OCI-LY1 (cell line): ENCODE results near the gene PRSS22.

ENCODE experiments used
- H2AFZ ChIP-seq: fragments of 200-600 bp; sonication (generic), shearing (Covaris generic); 2 replicates; pipeline ENCODE4 v1.6.0; 2014; ENCODE audit warnings: antibody characterized with exemption, mild to moderate bottlenecking, low read length
- H3F3A ChIP-seq: fragments of 200-600 bp; sonication (generic), shearing (Covaris generic); 2 replicates; pipeline ENCODE4 v1.6.0; 2014; ENCODE audit warnings: mild to moderate bottlenecking, antibody characterized with exemption, low read length, moderate library complexity; ENCODE audit not compliant: insufficient read depth
- H3K27ac ChIP-seq: fragments of 200-600 bp; sonication (generic); 2 replicates; pipeline ENCODE4 v1.5.1; 2014; ENCODE audit warnings: low read length, mixed run types, mild to moderate bottlenecking, low read depth; ENCODE audit not compliant: poor library complexity, severe bottlenecking
- H3K27me3 ChIP-seq: fragments of 200-600 bp; sonication (generic); 2 replicates; pipeline ENCODE4 v1.6.0; 2014; ENCODE audit warnings: antibody characterized with exemption, mild to moderate bottlenecking, low read length, moderate library complexity; ENCODE audit not compliant: insufficient read depth
- H3K36me3 ChIP-seq: fragments of 200-600 bp; sonication (generic); 2 replicates; pipeline ENCODE4 v1.6.1; 2014; ENCODE audit warnings: mild to moderate bottlenecking, antibody characterized with exemption, low read length, moderate library complexity, mixed read lengths; ENCODE audit not compliant: insufficient read depth
- H3K4me1 ChIP-seq: fragments of 200-600 bp; sonication (generic); 2 replicates; pipeline ENCODE4 v1.5.1; 2014; ENCODE audit warnings: mild to moderate bottlenecking, low read length, moderate library complexity; ENCODE audit not compliant: insufficient read depth, severe bottlenecking
- H3K4me2 ChIP-seq: fragments of 200-600 bp; sonication (generic), shearing (Covaris generic); 2 replicates; pipeline ENCODE4 v1.6.1; 2014; ENCODE audit warnings: low read length
- H3K4me3 ChIP-seq: fragments of 200-600 bp; sonication (generic); 2 replicates; pipeline ENCODE4 v1.5.1; 2014; ENCODE audit warnings: low read length, low read depth, mild to moderate bottlenecking, mixed read lengths; ENCODE audit not compliant: poor library complexity, severe bottlenecking
- H3K79me2 ChIP-seq: fragments of 200-600 bp; shearing (Covaris generic); 2 replicates; pipeline ENCODE4 v1.6.1; 2016; ENCODE audit warnings: mixed run types, low read length, mixed read lengths; ENCODE audit not compliant: insufficient read depth
- H3K9ac ChIP-seq: fragments of 200-600 bp; sonication (generic), shearing (Covaris generic); 2 replicates; pipeline ENCODE4 v1.6.1; 2014; ENCODE audit warnings: mild to moderate bottlenecking, low read length, mixed read lengths
- H3K9me2 ChIP-seq: fragments of 200-600 bp; sonication (generic), shearing (Covaris generic); 2 replicates; pipeline ENCODE4 v1.6.1; 2014; ENCODE audit warnings: low read depth, mild to moderate bottlenecking, low read length, mixed read lengths
- H3K9me3 ChIP-seq: fragments of 200-600 bp; shearing (Covaris generic); 2 replicates; pipeline ENCODE4 v1.6.1; 2014; ENCODE audit warnings: low read length, mixed read lengths
- H4K20me1 ChIP-seq: fragments of 200-600 bp; sonication (generic), shearing (Covaris generic); 2 replicates; pipeline ENCODE4 v1.6.0; 2016; ENCODE audit warnings: mild to moderate bottlenecking, low read length; ENCODE audit not compliant: insufficient read depth
- CTCF ChIP-seq: fragments of 200-600 bp; sonication (generic), shearing (Covaris generic); IDR thresholded peaks from 2 replicates; pipeline ENCODE4 v1.5.1; 2017; ENCODE audit warnings: mild to moderate bottlenecking, antibody characterized with exemption, low read length, moderate library complexity, mixed read lengths
- EZH2 ChIP-seq: fragments of 200-600 bp; sonication (generic), shearing (Covaris generic); IDR thresholded peaks from 2 replicates; pipeline ENCODE4 v1.8.0; 2017; ENCODE audit warnings: borderline replicate concordance, mixed run types, mild to moderate bottlenecking, antibody characterized with exemption, low read length, moderate library complexity, mixed read lengths

Gene PRSS22

DNA sequence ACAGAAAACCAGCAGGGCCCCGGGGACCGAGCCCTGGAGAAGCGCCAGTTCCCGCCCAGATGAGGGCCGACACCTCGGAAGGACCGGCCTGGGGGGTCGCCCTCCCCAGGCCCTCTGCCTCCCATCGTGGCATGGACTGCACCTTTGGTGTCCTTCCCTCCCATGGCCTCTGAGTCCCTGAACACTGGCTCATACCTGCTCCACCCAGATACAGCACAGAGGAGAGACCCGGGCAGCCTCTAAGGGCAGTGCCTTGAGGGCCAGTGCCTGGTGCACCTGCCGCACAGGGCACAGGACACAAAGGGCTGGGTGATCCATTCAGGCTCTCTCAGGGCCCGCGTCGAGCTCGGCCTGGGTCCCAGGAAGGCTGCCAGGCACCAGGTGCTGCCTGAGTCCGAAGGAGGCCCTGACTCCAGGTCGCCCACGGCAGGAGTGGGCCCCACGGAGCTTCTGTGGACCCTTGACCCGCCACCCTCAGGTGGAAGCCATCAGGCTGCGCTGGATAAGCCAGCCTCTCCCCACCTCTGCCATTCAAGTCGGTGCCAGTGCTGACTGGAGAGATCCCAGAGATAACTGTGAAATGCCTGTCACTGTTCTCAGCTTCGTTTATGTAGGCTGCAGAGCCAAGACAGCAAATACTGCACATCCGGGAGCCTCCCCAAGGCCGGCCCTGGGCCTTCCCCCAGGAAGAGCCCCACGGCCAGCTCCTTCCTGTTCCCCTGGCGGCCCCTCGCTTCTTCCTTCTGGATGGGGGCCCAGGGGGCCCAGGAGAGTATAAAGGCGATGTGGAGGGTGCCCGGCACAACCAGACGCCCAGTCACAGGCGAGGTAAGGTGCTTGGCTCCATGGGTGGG, 28.2 kb downstream of the PRSS22 start, which contains the start of gene ZG16B:
Gene ZG16B, plus strand, starts transcription at position 803 of the 854 bp plus-strand sequence. CDS start 139 bp downstream, outside the sequence.
- Histone ChIP-seq H3K9ac (no peak within 1 kb of the TSS), H3K79me2 (no peaks in the 10 kb centered on the region), H4K20me1 (no peaks in the 10 kb centered on the region), H3K9me2 (no peaks in the 10 kb centered on the region), H3K27me3 (peaks cover 16% of the 10 kb centered on the region; the same call in 1 of the 2 replicates), H3K36me3 (no peaks in the 10 kb centered on the region), H3F3A (no peaks in the 10 kb centered on the region), H3K9me3 (no peaks in the 10 kb centered on the region), H3K4me1 (no peaks in the 10 kb centered on the region), H2AFZ (no peak within 1 kb of the TSS), H3K4me3 (no peak within 1 kb of the TSS), H3K27ac (no peak within 1 kb of the TSS), H3K4me2 (no peak within 1 kb of the TSS)
- no peak for TF ChIP-seq CTCF
- TF ChIP-seq EZH2: no peak

- Histone ChIP-seq H3K4me3 (no peak overlapping the region), H3K27me3 (peaks cover 16% of the 10 kb centered on the region; the same call in 1 of the 2 replicates), H2AFZ (no peak overlapping the region), H3K9me3 (no peaks in the 10 kb centered on the region), H3F3A (no peaks in the 10 kb centered on the region), H3K36me3 (no peaks in the 10 kb centered on the region), H3K4me2 (no peak overlapping the region), H3K9me2 (no peaks in the 10 kb centered on the region), H3K27ac (no peak overlapping the region), H3K79me2 (no peaks in the 10 kb centered on the region), H3K4me1 (no peaks in the 10 kb centered on the region), H4K20me1 (no peaks in the 10 kb centered on the region), H3K9ac (no peak overlapping the region)
- no peak for TF ChIP-seq EZH2
- no peak for TF ChIP-seq CTCF
These were observed 29.0 kb downstream of the PRSS22 start for GRCh38 chr16:2828876-2829430.

- H3F3A ChIP-seq: no peaks in the 10 kb centered on the region
- H4K20me1 ChIP-seq: no peaks in the 10 kb centered on the region
- H2AFZ ChIP-seq: no peak overlapping the region
- H3K27ac ChIP-seq: no peak overlapping the region
- H3K79me2 ChIP-seq: no peaks in the 10 kb centered on the region
- H3K9me2 ChIP-seq: no peaks in the 10 kb centered on the region
- TF ChIP-seq CTCF: no peak
- TF ChIP-seq EZH2: no peak
- H3K9me3 ChIP-seq: no peaks in the 10 kb centered on the region
- no peak overlapping the region for H3K9ac ChIP-seq
- H3K4me2 ChIP-seq: no peak overlapping the region
- H3K27me3 ChIP-seq: peaks cover 16% of the 10 kb centered on the region; the same call in 1 of the 2 replicates
- H3K36me3 ChIP-seq: no peaks in the 10 kb centered on the region
- no peaks in the 10 kb centered on the region for H3K4me1 ChIP-seq
- H3K4me3 ChIP-seq: no peak overlapping the region
These were observed 29.5 kb downstream of the PRSS22 start for GRCh38 chr16:2828521-2828840.
